ENCODE results near the gene EPM2A. TPM values are rescaled to one million over a fixed set of nuclear protein-coding genes. Genes with fewer than 3 reads are reported as not detected.

Gene EPM2A
- total RNA-seq, 4 donors from 2014 or later, result 6.5 to 12.9 (median 10.4) TPM

DNA sequence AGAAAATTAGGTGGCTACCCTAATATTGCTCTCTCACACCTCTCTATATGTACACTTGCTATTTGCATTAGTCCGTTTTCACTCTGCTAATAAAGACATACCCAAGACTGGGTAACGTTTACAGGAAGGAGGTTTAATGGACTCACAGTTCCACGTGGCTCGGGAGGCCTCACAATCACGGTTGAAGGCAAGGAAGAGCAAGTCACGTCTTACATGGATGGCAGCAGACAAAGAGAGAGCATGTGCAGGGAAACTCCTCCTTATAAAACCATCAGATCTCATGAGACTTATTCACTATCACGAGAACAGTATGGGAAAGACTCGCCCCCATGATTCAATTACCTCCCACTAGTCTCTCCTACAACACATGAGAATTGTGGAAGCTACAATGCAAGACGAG, 53.4 kb downstream of the EPM2A start:
- Histone ChIP-seq H3K36me3 (peaks cover 16% of the 10 kb centered on the region), H3K27ac (no peak overlapping the region), H3K27me3 (no peaks in the 10 kb centered on the region), H3K4me3 (no peak overlapping the region), H3K4me1 (no peaks in the 10 kb centered on the region), H3K9me3 (no peaks in the 10 kb centered on the region)
- WGBS, result 85% methylated on average over 9 of the region's 9 CpGs
- DNase-seq (ENCODE audit: low spot score in 2 of 2), result no peak
- TF ChIP-seq, protein P1, sequence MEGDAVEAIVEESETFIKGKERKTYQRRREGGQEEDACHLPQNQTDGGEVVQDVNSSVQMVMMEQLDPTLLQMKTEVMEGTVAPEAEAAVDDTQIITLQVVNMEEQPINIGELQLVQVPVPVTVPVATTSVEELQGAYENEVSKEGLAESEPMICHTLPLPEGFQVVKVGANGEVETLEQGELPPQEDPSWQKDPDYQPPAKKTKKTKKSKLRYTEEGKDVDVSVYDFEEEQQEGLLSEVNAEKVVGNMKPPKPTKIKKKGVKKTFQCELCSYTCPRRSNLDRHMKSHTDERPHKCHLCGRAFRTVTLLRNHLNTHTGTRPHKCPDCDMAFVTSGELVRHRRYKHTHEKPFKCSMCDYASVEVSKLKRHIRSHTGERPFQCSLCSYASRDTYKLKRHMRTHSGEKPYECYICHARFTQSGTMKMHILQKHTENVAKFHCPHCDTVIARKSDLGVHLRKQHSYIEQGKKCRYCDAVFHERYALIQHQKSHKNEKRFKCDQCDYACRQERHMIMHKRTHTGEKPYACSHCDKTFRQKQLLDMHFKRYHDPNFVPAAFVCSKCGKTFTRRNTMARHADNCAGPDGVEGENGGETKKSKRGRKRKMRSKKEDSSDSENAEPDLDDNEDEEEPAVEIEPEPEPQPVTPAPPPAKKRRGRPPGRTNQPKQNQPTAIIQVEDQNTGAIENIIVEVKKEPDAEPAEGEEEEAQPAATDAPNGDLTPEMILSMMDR (IDR thresholded peaks at IDR 0.05), result no peak
- no peak for TF ChIP-seq EP300 (IDR thresholded peaks at IDR 0.05)
- no peak for TF ChIP-seq POLR2AphosphoS5 (IDR thresholded peaks at IDR 0.05)
- no peak for TF ChIP-seq POLR2A (IDR thresholded peaks at IDR 0.05)

DNA sequence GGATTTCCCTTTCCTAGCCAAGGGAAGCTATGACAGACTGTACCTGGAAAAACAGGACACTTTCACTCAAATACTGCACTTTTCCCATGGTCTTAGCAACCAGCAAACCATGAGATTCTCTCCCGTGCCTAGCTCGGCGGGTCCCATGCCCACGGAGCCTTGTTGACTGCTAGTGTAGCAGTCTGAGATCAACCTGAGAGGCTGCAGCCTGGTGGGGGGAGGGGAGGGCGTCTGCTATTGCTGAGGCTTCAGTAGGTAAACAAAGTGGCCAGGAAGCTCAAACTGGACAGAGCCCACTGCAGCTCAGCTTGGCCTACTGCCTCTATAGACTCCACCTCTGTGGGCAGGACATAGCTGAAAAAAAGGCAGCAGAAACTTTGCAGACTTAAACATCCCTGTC, 61.8 kb downstream of the EPM2A start:
- no peaks in the 10 kb centered on the region for H3K9me3 ChIP-seq
- H3K27ac ChIP-seq, result no peak overlapping the region
- no peak for DNase-seq (ENCODE audit: low spot score in 2 of 2)
- WGBS, result 86% methylated on average over 1 of the region's 5 CpGs
- H3K36me3 ChIP-seq, result peaks cover 6% of the 10 kb centered on the region
- no peaks in the 10 kb centered on the region for H3K27me3 ChIP-seq
- TF ChIP-seq, protein P1 (IDR thresholded peaks at IDR 0.05), result no peak
- TF ChIP-seq EP300 (IDR thresholded peaks at IDR 0.05) (no peak), POLR2A (IDR thresholded peaks at IDR 0.05) (no peak), POLR2AphosphoS5 (IDR thresholded peaks at IDR 0.05) (no peak)
- H3K4me3 ChIP-seq, result no peak overlapping the region
- H3K4me1 ChIP-seq, result no peaks in the 10 kb centered on the region

- Histone ChIP-seq H3K36me3 (peaks cover 6% of the 10 kb centered on the region), H3K27ac (no peak overlapping the region), H3K9me3 (no peaks in the 10 kb centered on the region), H3K27me3 (no peaks in the 10 kb centered on the region), H3K4me1 (no peaks in the 10 kb centered on the region), H3K4me3 (no peak overlapping the region)
- no peak for DNase-seq (ENCODE audit: low spot score in 2 of 2)
- TF ChIP-seq POLR2A (IDR thresholded peaks at IDR 0.05) (no peak), POLR2AphosphoS5 (IDR thresholded peaks at IDR 0.05) (no peak), EP300 (IDR thresholded peaks at IDR 0.05) (no peak)
- TF ChIP-seq, protein P1 (IDR thresholded peaks at IDR 0.05), result no peak
- 44% methylated on average over 1 of the region's 1 CpG for WGBS
These were observed 65.0 kb downstream of the EPM2A start for GRCh38 chr6:145670311-145670710.

DNA sequence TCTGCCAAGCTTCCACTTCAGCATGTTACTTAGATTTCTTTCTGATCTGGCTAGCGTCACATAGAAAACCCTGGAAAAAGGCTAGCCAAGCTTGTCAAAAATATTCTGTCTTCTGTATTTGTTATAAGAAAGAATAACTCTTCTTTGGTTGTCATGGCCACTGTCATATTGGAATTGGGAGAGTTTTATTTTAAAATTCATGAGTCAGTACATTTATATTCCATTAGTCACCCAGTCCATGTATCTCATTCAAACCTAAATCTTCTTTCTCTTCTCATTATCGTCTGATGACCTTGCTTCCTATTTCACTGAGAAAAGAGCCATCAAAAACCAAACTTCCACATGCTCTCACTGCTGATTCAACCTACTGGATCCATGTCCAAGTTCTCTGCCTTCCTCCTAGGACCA, 65.7 kb downstream of the EPM2A start:
- Histone ChIP-seq H3K36me3 (peaks cover 6% of the 10 kb centered on the region), H3K4me1 (no peaks in the 10 kb centered on the region), H3K9me3 (no peaks in the 10 kb centered on the region), H3K27ac (no peak overlapping the region), H3K4me3 (no peak overlapping the region), H3K27me3 (no peaks in the 10 kb centered on the region)
- 59% methylated on average over 2 of the region's 2 CpGs for WGBS
- no peak for DNase-seq (ENCODE audit: low spot score in 2 of 2)
- TF ChIP-seq, protein P1 (IDR thresholded peaks at IDR 0.05), result no peak
- no peak for TF ChIP-seq POLR2A (IDR thresholded peaks at IDR 0.05)
- TF ChIP-seq EP300 (IDR thresholded peaks at IDR 0.05), result no peak
- no peak for TF ChIP-seq POLR2AphosphoS5 (IDR thresholded peaks at IDR 0.05)

DNA sequence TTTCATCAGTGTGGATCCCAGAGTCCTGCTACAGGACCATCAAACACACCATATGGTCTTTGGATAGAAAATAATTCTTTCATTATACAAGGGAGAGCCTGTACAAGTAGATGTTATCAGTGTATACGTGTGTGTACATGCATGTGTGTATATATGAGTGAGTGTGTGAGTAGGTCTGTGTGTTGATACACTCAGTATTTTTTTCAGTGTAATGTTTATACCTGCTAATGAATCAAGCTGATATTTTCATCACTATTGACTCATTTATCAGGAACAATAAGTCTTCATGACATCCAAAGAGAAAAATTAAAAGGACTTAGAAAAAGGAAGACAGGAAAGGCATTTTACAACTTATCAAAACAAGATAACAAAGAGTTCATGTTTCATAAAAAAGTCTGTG, 66.5 kb downstream of the EPM2A start:
- no peak for TF ChIP-seq EP300 (IDR thresholded peaks at IDR 0.05)
- TF ChIP-seq POLR2AphosphoS5 (IDR thresholded peaks at IDR 0.05), result no peak
- TF ChIP-seq POLR2A (IDR thresholded peaks at IDR 0.05), result no peak
- TF ChIP-seq, protein P1 (IDR thresholded peaks at IDR 0.05), result no peak
- 53% methylated on average over 1 of the region's 1 CpG for WGBS
- no peak overlapping the region for H3K27ac ChIP-seq
- H3K4me1 ChIP-seq, result no peaks in the 10 kb centered on the region
- H3K4me3 ChIP-seq, result no peak overlapping the region
- H3K9me3 ChIP-seq, result no peaks in the 10 kb centered on the region
- DNase-seq (ENCODE audit: low spot score in 2 of 2), result no peak
- H3K36me3 ChIP-seq, result peaks cover 3% of the 10 kb centered on the region
- H3K27me3 ChIP-seq, result no peaks in the 10 kb centered on the region
